ENCODE data around the gene PREX1.

Gene PREX1

GRCh38 chr20:48634641-48635040 is 193.2 kb downstream of the PREX1 start:
- no peak for DNase-seq (ENCODE audit: low spot score)

- no peak for DNase-seq (ENCODE audit: low spot score)
Observed at GRCh38 chr20:48633620-48634257, 194.1 kb downstream of the PREX1 start.

- no peak for DNase-seq (ENCODE audit: low spot score)
Observed at GRCh38 chr20:48632825-48633619, 194.8 kb downstream of the PREX1 start.

GRCh38 chr20:48632017-48632824 is 195.6 kb downstream of the PREX1 start:
- DNase-seq (ENCODE audit: low spot score): no peak

GRCh38 chr20:48631114-48632016 is 196.4 kb downstream of the PREX1 start:
- no peak for DNase-seq (ENCODE audit: low spot score)

GRCh38 chr20:48630342-48631075 is 197.3 kb downstream of the PREX1 start:
- no peak for DNase-seq (ENCODE audit: low spot score)

- no peak for DNase-seq (ENCODE audit: low spot score)
Observed at GRCh38 chr20:48629960-48630315, 197.9 kb downstream of the PREX1 start.

- DNase-seq (ENCODE audit: low spot score): no peak
Observed at GRCh38 chr20:48629069-48629959, 198.5 kb downstream of the PREX1 start.

GRCh38 chr20:48627737-48628128 is 200.1 kb downstream of the PREX1 start:
- no peak for DNase-seq (ENCODE audit: low spot score)

GRCh38 chr20:48626938-48627736 is 200.7 kb downstream of the PREX1 start:
- no peak for DNase-seq (ENCODE audit: low spot score)

- no peak for DNase-seq (ENCODE audit: low spot score)
Observed at GRCh38 chr20:48626226-48626937, 201.4 kb downstream of the PREX1 start.

- no peak for DNase-seq (ENCODE audit: low spot score)
Observed at GRCh38 chr20:48625136-48625900, 202.5 kb downstream of the PREX1 start.

- DNase-seq (ENCODE audit: low spot score): no peak
Observed at GRCh38 chr20:48624315-48625020, 203.3 kb downstream of the PREX1 start.

GRCh38 chr20:48623906-48624265 is 203.9 kb downstream of the PREX1 start:
- DNase-seq (ENCODE audit: low spot score): no peak

- DNase-seq (ENCODE audit: low spot score): no peak
Observed at GRCh38 chr20:48623176-48623905, 204.5 kb downstream of the PREX1 start.

- no peak for DNase-seq (ENCODE audit: low spot score)
Observed at GRCh38 chr20:48622421-48622820, 205.4 kb downstream of the PREX1 start.
